ENCODE data around the gene POLA1.

The POLA1 gene

DNA sequence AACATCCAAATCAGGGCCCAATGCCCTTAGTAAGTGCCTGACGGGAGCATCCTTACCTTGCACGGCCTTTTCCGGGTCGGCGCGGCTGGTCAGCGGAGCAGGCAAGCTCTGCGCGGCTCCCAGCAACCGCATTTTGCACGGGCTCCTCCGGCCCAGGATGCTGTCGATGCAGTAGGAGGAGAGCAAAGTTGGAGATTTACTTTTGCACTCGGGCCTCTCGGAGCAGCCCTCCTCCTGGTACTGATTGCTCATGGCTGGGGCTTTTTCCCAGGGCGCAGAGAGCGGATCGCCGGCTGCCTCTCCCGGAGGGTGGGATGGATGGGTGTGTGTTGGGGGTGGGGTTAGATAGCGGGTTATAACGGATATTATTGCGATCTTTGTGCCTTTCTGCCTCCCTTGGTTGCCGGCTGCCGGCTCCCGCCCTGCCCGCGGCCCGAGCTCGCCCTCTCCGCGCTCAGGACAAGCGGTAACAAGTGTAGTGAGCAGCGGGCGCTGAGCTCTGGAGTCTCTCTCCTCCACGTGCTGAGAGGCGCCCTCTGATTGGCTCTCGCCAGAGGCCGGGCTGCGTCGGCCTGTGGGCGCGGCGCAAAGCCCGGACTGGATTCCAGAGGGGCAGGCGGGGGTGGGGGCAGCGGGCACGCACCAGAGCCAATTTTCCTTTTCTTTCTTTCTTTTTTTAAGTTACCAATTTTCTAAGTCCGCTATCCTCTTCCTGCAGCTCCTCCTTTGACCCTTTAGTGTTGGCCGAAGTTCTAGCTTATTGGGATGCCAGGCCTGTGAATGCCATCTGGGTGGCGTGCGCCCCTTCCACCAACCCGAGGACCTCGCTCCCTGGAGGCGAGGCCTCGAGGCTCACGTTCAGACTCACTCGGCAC, 322.0 kb downstream of the POLA1 start, which contains the start of gene ARX:
ARX (minus strand) TSS at position 480 of the 875 bp plus-strand sequence; CDS start at position 252, 228 bp downstream.
- Histone ChIP-seq H3K4me3 (replicated peaks; ENCODE audit: insufficient read depth, low read length) (no peak within 1 kb of the TSS), H3K27me3 (ENCODE audit: insufficient read depth, poor library complexity, severe bottlenecking) (peaks cover 73% of the 10 kb centered on the region), H3K27ac (replicated peaks) (no peak within 1 kb of the TSS)
- TF ChIP-seq GABPA (IDR thresholded peaks at IDR 0.05; ENCODE audit: low read depth) (no peak), POLR2AphosphoS5 (IDR thresholded peaks at IDR 0.05; ENCODE audit: low read depth) (no peak)
- DNase-seq (ENCODE audit: low read depth in 1 of 2, low spot score in 1 of 2), result peak in 1 of 2 experiments; percentile 47

DNA sequence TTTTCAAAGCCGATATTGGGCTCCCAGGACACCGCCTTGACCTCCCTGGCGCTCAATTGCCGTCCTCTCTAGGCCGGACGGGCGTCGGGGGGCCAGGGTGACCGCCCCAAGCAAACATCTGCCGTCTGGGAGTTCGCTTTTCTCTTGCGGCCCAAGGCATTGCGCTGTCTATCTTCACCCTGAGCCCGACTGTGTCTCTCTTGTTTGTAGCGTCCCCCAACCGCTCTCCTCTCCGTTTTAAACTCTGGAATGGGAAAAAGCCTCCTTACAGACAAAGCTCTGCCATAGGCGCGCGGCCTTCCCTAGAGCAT, 322.6 kb downstream of the POLA1 start:
- H3K4me3 ChIP-seq (replicated peaks; ENCODE audit: insufficient read depth, low read length), result no peak overlapping the region
- DNase-seq (ENCODE audit: low read depth in 1 of 2, low spot score in 1 of 2), result no peak
- TF ChIP-seq, protein P1, sequence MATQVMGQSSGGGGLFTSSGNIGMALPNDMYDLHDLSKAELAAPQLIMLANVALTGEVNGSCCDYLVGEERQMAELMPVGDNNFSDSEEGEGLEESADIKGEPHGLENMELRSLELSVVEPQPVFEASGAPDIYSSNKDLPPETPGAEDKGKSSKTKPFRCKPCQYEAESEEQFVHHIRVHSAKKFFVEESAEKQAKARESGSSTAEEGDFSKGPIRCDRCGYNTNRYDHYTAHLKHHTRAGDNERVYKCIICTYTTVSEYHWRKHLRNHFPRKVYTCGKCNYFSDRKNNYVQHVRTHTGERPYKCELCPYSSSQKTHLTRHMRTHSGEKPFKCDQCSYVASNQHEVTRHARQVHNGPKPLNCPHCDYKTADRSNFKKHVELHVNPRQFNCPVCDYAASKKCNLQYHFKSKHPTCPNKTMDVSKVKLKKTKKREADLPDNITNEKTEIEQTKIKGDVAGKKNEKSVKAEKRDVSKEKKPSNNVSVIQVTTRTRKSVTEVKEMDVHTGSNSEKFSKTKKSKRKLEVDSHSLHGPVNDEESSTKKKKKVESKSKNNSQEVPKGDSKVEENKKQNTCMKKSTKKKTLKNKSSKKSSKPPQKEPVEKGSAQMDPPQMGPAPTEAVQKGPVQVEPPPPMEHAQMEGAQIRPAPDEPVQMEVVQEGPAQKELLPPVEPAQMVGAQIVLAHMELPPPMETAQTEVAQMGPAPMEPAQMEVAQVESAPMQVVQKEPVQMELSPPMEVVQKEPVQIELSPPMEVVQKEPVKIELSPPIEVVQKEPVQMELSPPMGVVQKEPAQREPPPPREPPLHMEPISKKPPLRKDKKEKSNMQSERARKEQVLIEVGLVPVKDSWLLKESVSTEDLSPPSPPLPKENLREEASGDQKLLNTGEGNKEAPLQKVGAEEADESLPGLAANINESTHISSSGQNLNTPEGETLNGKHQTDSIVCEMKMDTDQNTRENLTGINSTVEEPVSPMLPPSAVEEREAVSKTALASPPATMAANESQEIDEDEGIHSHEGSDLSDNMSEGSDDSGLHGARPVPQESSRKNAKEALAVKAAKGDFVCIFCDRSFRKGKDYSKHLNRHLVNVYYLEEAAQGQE (IDR thresholded peaks at IDR 0.05; ENCODE audit: insufficient replicate concordance, low read depth), result no peak
- TF ChIP-seq GABPA (IDR thresholded peaks at IDR 0.05; ENCODE audit: low read depth), result no peak
- TF ChIP-seq, protein P2, sequence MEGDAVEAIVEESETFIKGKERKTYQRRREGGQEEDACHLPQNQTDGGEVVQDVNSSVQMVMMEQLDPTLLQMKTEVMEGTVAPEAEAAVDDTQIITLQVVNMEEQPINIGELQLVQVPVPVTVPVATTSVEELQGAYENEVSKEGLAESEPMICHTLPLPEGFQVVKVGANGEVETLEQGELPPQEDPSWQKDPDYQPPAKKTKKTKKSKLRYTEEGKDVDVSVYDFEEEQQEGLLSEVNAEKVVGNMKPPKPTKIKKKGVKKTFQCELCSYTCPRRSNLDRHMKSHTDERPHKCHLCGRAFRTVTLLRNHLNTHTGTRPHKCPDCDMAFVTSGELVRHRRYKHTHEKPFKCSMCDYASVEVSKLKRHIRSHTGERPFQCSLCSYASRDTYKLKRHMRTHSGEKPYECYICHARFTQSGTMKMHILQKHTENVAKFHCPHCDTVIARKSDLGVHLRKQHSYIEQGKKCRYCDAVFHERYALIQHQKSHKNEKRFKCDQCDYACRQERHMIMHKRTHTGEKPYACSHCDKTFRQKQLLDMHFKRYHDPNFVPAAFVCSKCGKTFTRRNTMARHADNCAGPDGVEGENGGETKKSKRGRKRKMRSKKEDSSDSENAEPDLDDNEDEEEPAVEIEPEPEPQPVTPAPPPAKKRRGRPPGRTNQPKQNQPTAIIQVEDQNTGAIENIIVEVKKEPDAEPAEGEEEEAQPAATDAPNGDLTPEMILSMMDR (IDR thresholded peaks at IDR 0.05; ENCODE audit: insufficient read depth, low read length), result no peak
- no peak for TF ChIP-seq SPI1 (IDR thresholded peaks at IDR 0.05; ENCODE audit: borderline replicate concordance, low read depth)
- no peak overlapping the region for H3K27ac ChIP-seq (replicated peaks)
- peaks cover 72% of the 10 kb centered on the region for H3K27me3 ChIP-seq (ENCODE audit: insufficient read depth, poor library complexity, severe bottlenecking)

- TF ChIP-seq SPI1 (IDR thresholded peaks at IDR 0.05; ENCODE audit: borderline replicate concordance, low read depth) (no peak), POLR2AphosphoS5 (IDR thresholded peaks at IDR 0.05; ENCODE audit: low read depth) (no peak), GABPA (IDR thresholded peaks at IDR 0.05; ENCODE audit: low read depth) (no peak)
- TF ChIP-seq, protein P2 (IDR thresholded peaks at IDR 0.05; ENCODE audit: insufficient read depth, low read length), result no peak
- TF ChIP-seq, protein P1 (IDR thresholded peaks at IDR 0.05; ENCODE audit: insufficient replicate concordance, low read depth), result no peak
- DNase-seq (ENCODE audit: low read depth in 1 of 2, low spot score in 1 of 2), result no peak
- no peak overlapping the region for H3K4me3 ChIP-seq (replicated peaks; ENCODE audit: insufficient read depth, low read length)
- H3K27ac ChIP-seq (replicated peaks), result no peak overlapping the region
- H3K27me3 ChIP-seq (ENCODE audit: insufficient read depth, poor library complexity, severe bottlenecking), result peaks cover 74% of the 10 kb centered on the region
Measured at GRCh38 chrX:25016938-25017598, 323.4 kb downstream of the POLA1 start.

- TF ChIP-seq, protein P1 (IDR thresholded peaks at IDR 0.05; ENCODE audit: insufficient replicate concordance, low read depth), result no peak
- no peak for TF ChIP-seq GABPA (IDR thresholded peaks at IDR 0.05; ENCODE audit: low read depth)
- no peak for TF ChIP-seq SPI1 (IDR thresholded peaks at IDR 0.05; ENCODE audit: borderline replicate concordance, low read depth)
- TF ChIP-seq, protein P2 (IDR thresholded peaks at IDR 0.05; ENCODE audit: insufficient read depth, low read length), result no peak
- no peak for TF ChIP-seq POLR2AphosphoS5 (IDR thresholded peaks at IDR 0.05; ENCODE audit: low read depth)
- H3K27ac ChIP-seq (replicated peaks), result no peak overlapping the region
- peaks cover 75% of the 10 kb centered on the region for H3K27me3 ChIP-seq (ENCODE audit: insufficient read depth, poor library complexity, severe bottlenecking)
- DNase-seq (ENCODE audit: low read depth in 1 of 2, low spot score in 1 of 2), result no peak
- no peak overlapping the region for H3K4me3 ChIP-seq (replicated peaks; ENCODE audit: insufficient read depth, low read length)
Measured at GRCh38 chrX:25017667-25018247, 324.0 kb downstream of the POLA1 start.

All from HL-60 (cell line).